K562 (cell line): ENCODE data around the gene E2F2. TPM values are rescaled to one million over a fixed set of nuclear protein-coding genes. Genes with fewer than 3 reads are reported as not detected.

Experiments used
- ATAC-seq: fragments of 200-7000 bp; cut with Tn5 transposase; 3 replicates; pipeline ENCODE4 v1.9.1; 2020; ENCODE audit warnings: moderate library complexity
- BruUV-seq: library from RNA; stranded (reverse); fragments of 400-500 nt; replicated peaks from 2 replicates; lab custom pipeline; 2021; lab: Mats Ljungman, UMichigan
- CTCF ChIA-PET: fragments of 300-600 bp; formaldehyde crosslinking; extraction: SDS; loops from one replicate; lab custom pipeline; 2021; ENCODE audit warnings: low intra/inter-chr PET ratio; lab: Yijun Ruan, JAX
- POLR2A ChIA-PET: fragments of 300-600, 350-650 bp; sonication (Branson Sonifier 250); formaldehyde crosslinking; extraction: SDS; loops from one replicate; lab custom pipeline; 2021; ENCODE audit warnings: antibody characterized with exemption, inconsistent platforms; lab: Yijun Ruan, JAX
- DNase-seq, 4 experiments: peaks; one replicate each; pipeline versions ENCODE4 v3.0.0 to v3.0.0-alpha.2; 2011 to 2018; ENCODE audit warnings: low spot score in 3 of 4, mixed read lengths in 3 of 4; ENCODE audit errors: extremely low read depth in 1 of 4
- FAIRE-seq: peaks from 2 replicates; lab custom pipeline; 2011; peaks lifted over from hg19 to GRCh38; lab: Jason Lieb, UNC
- H2AFZ ChIP-seq: 2 replicates; pipeline ENCODE4 v1.6.0; 2011; ENCODE audit warnings: low read depth, low read length, control low read depth, inconsistent platforms
- H3K27ac ChIP-seq: fragments of 200-600 bp; 3 replicates; pipeline ENCODE4 v1.8.0; 2011; ENCODE audit warnings: low read depth, mild to moderate bottlenecking, control low read depth, inconsistent platforms, low read length, moderate library complexity, mixed read lengths; ENCODE audit errors: extremely low read depth
- H3K27me3 ChIP-seq, 2 experiments: fragments of 300-600 bp in 1 of 2; 2 replicates in 1 of 2; 3 replicates in 1 of 2; pipeline versions ENCODE4 v1.6.0 to v1.8.0; 2011; ENCODE audit warnings: inconsistent platforms in 2 of 2, low read length in 2 of 2, mild to moderate bottlenecking in 1 of 2, mixed read lengths in 1 of 2, moderate library complexity in 1 of 2; ENCODE audit not compliant: control insufficient read depth in 2 of 2, insufficient read depth in 2 of 2
- H3K36me3 ChIP-seq: fragments of 300-600 bp; 3 replicates; pipeline ENCODE4 v1.8.0; 2011; ENCODE audit warnings: mild to moderate bottlenecking, low read length, inconsistent platforms; ENCODE audit not compliant: control insufficient read depth, insufficient read depth
- H3K4me1 ChIP-seq, 2 experiments: fragments of 200-600 bp in 1 of 2; replicated peaks in 1 of 2; 2 replicates in 1 of 2; 3 replicates in 1 of 2; pipeline versions ENCODE4 v1.5.1 to v1.8.0; 2011; ENCODE audit warnings: inconsistent platforms in 2 of 2, low read length in 2 of 2, mild to moderate bottlenecking in 1 of 2, mixed read lengths in 1 of 2, moderate library complexity in 1 of 2; ENCODE audit not compliant: control insufficient read depth in 2 of 2, insufficient read depth in 2 of 2
- H3K4me2 ChIP-seq: 2 replicates; pipeline ENCODE4 v1.6.1; 2011; ENCODE audit warnings: low read length, control low read depth, inconsistent platforms, mixed read lengths; ENCODE audit not compliant: insufficient read depth
- H3K4me3 ChIP-seq: fragments of 200-600 bp; sonication (generic), shearing (Covaris generic); 2 replicates; pipeline ENCODE4 v1.5.1; 2016; ENCODE audit warnings: control low read depth, inconsistent platforms
- H3K79me2 ChIP-seq: fragments of 200-600 bp; 3 replicates; pipeline ENCODE4 v1.8.0; 2011; ENCODE audit warnings: low read length, inconsistent platforms; ENCODE audit not compliant: control insufficient read depth, insufficient read depth
- H3K9ac ChIP-seq, 2 experiments: 2 replicates each; pipeline versions ENCODE4 v1.6.0 to v1.6.1; 2011; ENCODE audit warnings: low read depth in 2 of 2, low read length in 2 of 2, control low read depth in 1 of 2, inconsistent platforms in 1 of 2, mild to moderate bottlenecking in 1 of 2, mixed read lengths in 1 of 2; ENCODE audit not compliant: insufficient read depth in 1 of 2
- H3K9me1 ChIP-seq: one replicate; pipeline ENCODE4 v1.6.0; 2011; ENCODE audit warnings: inconsistent platforms, mild to moderate bottlenecking, low read length, moderate library complexity; ENCODE audit not compliant: control insufficient read depth, insufficient read depth
- H3K9me3 ChIP-seq: replicated peaks from 2 replicates; pipeline ENCODE4 v1.5.1; 2011; ENCODE audit warnings: low read depth, low read length, inconsistent platforms; ENCODE audit not compliant: control insufficient read depth, insufficient read depth
- H4K20me1 ChIP-seq: replicated peaks from 2 replicates; pipeline ENCODE4 v1.6.1; 2011; ENCODE audit warnings: low read length, inconsistent platforms, mixed read lengths; ENCODE audit not compliant: control insufficient read depth, insufficient read depth
- ELF1 ChIP-seq: fragments of 200-800 bp; sonication (Bioruptor generic); IDR thresholded peaks from 2 replicates; pipeline ENCODE4 v1.6.1; 2016; ENCODE audit warnings: missing genetic modification characterization, missing compliant biosample characterization
- FOS ChIP-seq: IDR thresholded peaks from 3 replicates; pipeline ENCODE4 v1.6.1; 2011; ENCODE audit not compliant: insufficient read length; ENCODE audit errors: extremely low read depth
- FUS ChIP-seq: fragments of 200-400 bp; formaldehyde crosslinking; optimal IDR thresholded peaks from 2 replicates; pipeline ENCODE3; 2017; ENCODE audit warnings: low read depth, low read length
- GTF2F1 ChIP-seq: IDR thresholded peaks from 2 replicates; pipeline ENCODE4 v1.6.1; 2011; ENCODE audit warnings: low read depth, low read length, improper control_type of control experiment
- HCFC1 ChIP-seq: IDR thresholded peaks from 2 replicates; pipeline ENCODE4 v1.6.1; 2012; ENCODE audit warnings: low read depth, low read length, improper control_type of control experiment
- MAZ ChIP-seq, 2 experiments: fragments of 450-650 bp in 1 of 2; sonication (generic) in 1 of 2; formaldehyde crosslinking; IDR thresholded peaks in 1 of 2; conservative IDR thresholded peaks in 1 of 2; 2 replicates each; pipeline versions ENCODE4 v1.4.0 to v1.5.0; 2020; ENCODE audit warnings: mild to moderate bottlenecking in 1 of 2, missing genetic modification reagents in 1 of 2
- MYC ChIP-seq, 2 experiments: fragments of 250-450 bp in 1 of 2; sonication (Bioruptor Pico) in 1 of 2; IDR thresholded peaks; 2 replicates each; pipeline versions ENCODE4 v1.5.1 to v1.6.1; 2012 to 2021; ENCODE audit warnings: low read depth in 2 of 2, borderline replicate concordance in 1 of 2, improper control_type of control experiment in 1 of 2, low read length in 1 of 2, mild to moderate bottlenecking in 1 of 2, moderate library complexity in 1 of 2
- NR3C1 ChIP-seq: sonication (generic); formaldehyde crosslinking; IDR thresholded peaks from 2 replicates; pipeline ENCODE4 v1.8.1; 2022; ENCODE audit warnings: missing genetic modification reagents
- PRPF4 ChIP-seq: fragments of 200-400 bp; formaldehyde crosslinking; IDR thresholded peaks from one replicate; pipeline ENCODE4 v1.6.1; 2017; ENCODE audit warnings: low read length, low read depth, mild to moderate bottlenecking; ENCODE audit not compliant: insufficient read depth, poor library complexity, severe bottlenecking
- RBM22 ChIP-seq: fragments of 200-400 bp; formaldehyde crosslinking; IDR thresholded peaks from 2 replicates; pipeline ENCODE4 v1.6.1; 2018; ENCODE audit warnings: low read length, low read depth; ENCODE audit not compliant: poor library complexity, severe bottlenecking
- SMARCE1 ChIP-seq: fragments of 450-650 bp; IDR thresholded peaks from 2 replicates; pipeline ENCODE4 v1.7.1; 2016; ENCODE audit warnings: mild to moderate bottlenecking
- SOX6 ChIP-seq: fragments of 450-650 bp; IDR thresholded peaks from 2 replicates; pipeline ENCODE4 v1.6.1; 2014; ENCODE audit warnings: mild to moderate bottlenecking
- TEAD1 ChIP-seq, 2 experiments: fragments of 450-650 bp in 1 of 2; sonication (generic) in 1 of 2; formaldehyde crosslinking; IDR thresholded peaks; 2 replicates each; pipeline versions ENCODE4 v1.4.0 to v1.8.0; 2020 to 2022; ENCODE audit warnings: mild to moderate bottlenecking in 2 of 2, missing genetic modification reagents in 1 of 2
- ZNF143 ChIP-seq: sonication (generic); formaldehyde crosslinking; IDR thresholded peaks from 2 replicates; pipeline ENCODE4 v1.9.0; 2022; ENCODE audit warnings: mild to moderate bottlenecking, missing genetic modification reagents
- ZNF77 ChIP-seq: fragments of 250-450 bp; sonication (Bioruptor Pico); IDR thresholded peaks from 2 replicates; pipeline ENCODE4 v1.5.0; 2020
- WGBS: fragments of 100-300 bp; shearing (Covaris generic); methylation state at CpG from one replicate; pipeline ENCODE4 v1.1.6; 2016; ENCODE audit warnings: low coverage, mixed read lengths; ENCODE audit not compliant: insufficient coverage; ENCODE audit errors: missing lambda C conversion rate; 5-methylcytosine and 5-hydroxymethylcytosine counted together
- in situ Hi-C: fragments of 300-500 bp; cut with MboI; formaldehyde crosslinking; loops from 4 replicates; pipeline ENCODE4 v1.15.0; 2018; ENCODE audit warnings: inconsistent platforms, mixed read lengths
- intact Hi-C: fragments of 100-400 bp; cut with micrococcal nuclease; formaldehyde crosslinking; loops from 2 replicates; pipeline ENCODE4 v1.14.2; 2022
- polyA plus RNA-seq, 8 experiments: library from polyadenylated mRNA; depleted of rRNA in 4 of 8; stranded (reverse) in 5 of 8; unstranded in 3 of 8; fragments of >200 nt; fragmentation: Nextera tagmentation in 2 of 8; fragmentation: Illumina TruSeq in 1 of 8; extraction: Ambion mirVana in 2 of 8; extraction: Trizol in 1 of 8; gene quantifications; 2 replicates each; pipeline versions ENCODE4 v1.2.1 to v1.2.3, GENCODE V29; 2011 to 2014; ENCODE audit warnings: inconsistent platforms in 1 of 8, missing spikeins in 1 of 8
- total RNA-seq, 7 experiments: library from RNA; depleted of rRNA in 6 of 7; stranded (reverse); fragments of >200 nt in 6 of 7; fragmentation: Illumina TruSeq in 2 of 7; extraction: Trizol in 2 of 7; gene quantifications; 2 replicates each; pipeline versions ENCODE4 v1.2.1 to v1.2.3, GENCODE V29; 2011 to 2021; ENCODE audit warnings: low replicate concordance in 1 of 7
- TF ChIP-seq, protein P1 (sequence below): fragments of 200-400 bp; formaldehyde crosslinking; IDR thresholded peaks from 2 replicates; pipeline ENCODE4 v1.6.1; 2017; ENCODE audit warnings: mild to moderate bottlenecking, low read depth, low read length, moderate library complexity
- TF ChIP-seq, protein P2 (sequence below): fragments of 250-450 bp; sonication (Bioruptor Pico); IDR thresholded peaks from 2 replicates; pipeline ENCODE4 v1.8.0; 2021; ENCODE audit warnings: borderline replicate concordance, mild to moderate bottlenecking, moderate library complexity; ENCODE audit not compliant: poor library complexity, severe bottlenecking

E2F2 gene
- total and polyA plus RNA-seq, 9 of the 15 experiments (the other 6 are each of a cell fraction or from before 2014, with no cell fraction given) = 3.1 to 25.3 (median 11.4) TPM

DNA sequence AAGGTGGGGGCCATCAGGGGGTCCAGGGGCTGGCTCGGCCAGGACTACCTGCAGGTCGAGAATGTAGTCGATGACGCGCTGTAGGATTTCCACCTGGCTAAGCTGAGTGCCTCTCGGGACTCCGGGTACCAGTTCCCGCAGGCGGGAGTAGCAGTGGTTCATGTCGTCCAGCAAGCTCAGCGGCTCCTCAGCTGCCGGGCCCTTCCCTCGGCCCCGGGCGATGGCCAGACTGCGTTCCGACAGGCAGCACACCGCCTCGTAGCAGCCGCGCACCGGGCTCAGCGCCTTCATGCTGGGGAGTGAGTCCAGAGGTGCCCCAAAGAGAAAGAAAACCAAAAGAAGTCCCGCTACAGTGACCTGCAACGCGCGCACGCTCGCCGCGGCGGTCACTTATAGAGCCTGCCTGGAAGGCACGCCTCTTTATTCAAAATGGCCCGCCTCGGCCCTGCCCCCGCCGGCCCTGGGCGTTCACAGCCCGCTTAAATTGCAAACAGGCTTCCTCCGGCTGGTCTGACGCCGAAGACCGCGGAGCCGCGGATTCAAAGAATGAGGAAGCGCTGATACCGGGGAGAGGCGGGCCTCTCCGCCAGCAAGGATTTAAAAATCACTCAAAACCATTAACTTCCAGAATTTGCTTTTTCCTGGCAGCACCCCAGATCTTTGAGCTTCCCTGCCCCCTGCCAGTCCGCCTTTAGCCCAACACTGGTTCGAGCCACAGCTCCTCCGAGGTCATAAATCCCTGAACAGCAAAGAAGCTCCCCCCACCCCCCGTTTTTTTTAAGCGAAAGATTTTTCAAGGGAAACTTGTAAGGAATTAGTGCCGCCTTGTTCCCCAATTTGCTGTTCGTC lies 28.3 kb upstream of the E2F2 start, which contains the start of gene ID3:
TSS of gene ID3 (minus strand) at position 366 of the 849 bp plus-strand sequence. CDS start at position 291, 75 bp downstream.
- intact Hi-C loops (loop anchor here (5.0 kb wide), 2 partner anchors 38 to 183 kb away; partner anchors contain the start of gene ELOA), in situ Hi-C loops (no loop called here)
- H3K4me2 ChIP-seq = peak within 1 kb of the TSS; percentile 97
- no peaks in the 10 kb centered on the region for H3K9me3 ChIP-seq
- no peaks in the 10 kb centered on the region for H4K20me1 ChIP-seq
- POLR2A ChIA-PET = interaction anchor here (0.5 to 3.9 kb wide), 21 partner anchors 9 to 401 kb away, joined by 3 to 29 read pairs (median 4); partner anchors contain the start of genes E2F2, RPL11 and ZNF436
- peak within 1 kb of the TSS; percentile 80 for H2AFZ ChIP-seq
- peaks cover 60 to 71% of the 10 kb centered on the region in 2 experiments for H3K4me1 ChIP-seq
- H3K27me3 ChIP-seq = no peaks in the 10 kb centered on the region
- CTCF ChIA-PET = no interaction called here
- no peaks in the 10 kb centered on the region for H3K9me1 ChIP-seq
- peak within 1 kb of the TSS; percentile 80 for H3K27ac ChIP-seq
- H3K36me3 ChIP-seq = peaks cover 19% of the 10 kb centered on the region
- FAIRE-seq (peak; percentile 81), ATAC-seq (peak; percentile 70), DNase-seq (peak; percentile 76 to 98 (median 84))
- H3K79me2 ChIP-seq = peaks cover 41% of the 10 kb centered on the region
- BruUV-seq = TSS peak; percentile 86
- WGBS = 1% methylated on average over 57 of the region's 57 CpGs
- peak within 1 kb of the TSS; percentile 74 for H3K4me3 ChIP-seq
- H3K9ac ChIP-seq = peak within 1 kb of the TSS; percentile 70 to 95
- TF ChIP-seq NR3C1 (CRISPR knock-in tag) (0 out of 2 replicates have a peak, but pooled peaks have one; percentile 43), SMARCE1 (0 out of 2 replicates have a peak, but pooled peaks have one; percentile 59), FUS (no peak), RBM22 (peak; percentile 30), MAZ (CRISPR knock-in tag; conservative IDR thresholded peaks at IDR 0.05 in 1 of 2, IDR thresholded peaks at IDR 0.05 in 1 of 2) (peak; percentile 19 to 80; a peak in 1 of 4 replicates), GTF2F1 (peak; percentile 86; the same call in 1 of the 2 replicates), ZNF143 (CRISPR knock-in tag) (no peak), ELF1 (tag) (peak; percentile 79), MYC (IDR thresholded peaks at IDR 0.05; ENCODE audit: low read depth, low read length) (peak; percentile 83), MYC (CRISPR knock-in tag; IDR thresholded peaks at IDR 0.05; ENCODE audit: borderline replicate concordance, low read depth) (0 out of 2 replicates have a peak, but pooled peaks have one; percentile 34), TEAD1 (CRISPR knock-in tag; IDR thresholded peaks at IDR 0.05) (peak; percentile 68 to 83; a peak in 3 of 4 replicates), HCFC1 (peak; percentile 40; the same call in 1 of the 2 replicates), SOX6 (peak; percentile 23; the same call in 1 of the 2 replicates), ZNF77 (no peak), PRPF4 (no peak), FOS (no peak)
- TF ChIP-seq, protein P1, sequence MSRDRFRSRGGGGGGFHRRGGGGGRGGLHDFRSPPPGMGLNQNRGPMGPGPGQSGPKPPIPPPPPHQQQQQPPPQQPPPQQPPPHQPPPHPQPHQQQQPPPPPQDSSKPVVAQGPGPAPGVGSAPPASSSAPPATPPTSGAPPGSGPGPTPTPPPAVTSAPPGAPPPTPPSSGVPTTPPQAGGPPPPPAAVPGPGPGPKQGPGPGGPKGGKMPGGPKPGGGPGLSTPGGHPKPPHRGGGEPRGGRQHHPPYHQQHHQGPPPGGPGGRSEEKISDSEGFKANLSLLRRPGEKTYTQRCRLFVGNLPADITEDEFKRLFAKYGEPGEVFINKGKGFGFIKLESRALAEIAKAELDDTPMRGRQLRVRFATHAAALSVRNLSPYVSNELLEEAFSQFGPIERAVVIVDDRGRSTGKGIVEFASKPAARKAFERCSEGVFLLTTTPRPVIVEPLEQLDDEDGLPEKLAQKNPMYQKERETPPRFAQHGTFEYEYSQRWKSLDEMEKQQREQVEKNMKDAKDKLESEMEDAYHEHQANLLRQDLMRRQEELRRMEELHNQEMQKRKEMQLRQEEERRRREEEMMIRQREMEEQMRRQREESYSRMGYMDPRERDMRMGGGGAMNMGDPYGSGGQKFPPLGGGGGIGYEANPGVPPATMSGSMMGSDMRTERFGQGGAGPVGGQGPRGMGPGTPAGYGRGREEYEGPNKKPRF = no peak
- TF ChIP-seq, protein P2, sequence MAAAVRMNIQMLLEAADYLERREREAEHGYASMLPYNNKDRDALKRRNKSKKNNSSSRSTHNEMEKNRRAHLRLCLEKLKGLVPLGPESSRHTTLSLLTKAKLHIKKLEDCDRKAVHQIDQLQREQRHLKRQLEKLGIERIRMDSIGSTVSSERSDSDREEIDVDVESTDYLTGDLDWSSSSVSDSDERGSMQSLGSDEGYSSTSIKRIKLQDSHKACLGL (CRISPR knock-in tag) = no peak
